Ovary (tissue), 3 donors: ENCODE measurements around the gene MEIS1.

Source experiments
- EP300 ChIP-seq: sonication (generic); formaldehyde crosslinking; IDR thresholded peaks from one replicate; pipeline ENCODE4 v1.6.1; 2017; ENCODE audit warnings: antibody characterized with exemption
- POLR2A ChIP-seq: fragments of 450-650 bp; IDR thresholded peaks from one replicate; pipeline ENCODE4 v1.6.1; 2017; ENCODE audit warnings: antibody characterized with exemption, mild to moderate bottlenecking, moderate library complexity
- TF ChIP-seq, protein P1 (sequence below), 3 donors: fragments of 450-650 bp in 2 of 3; fragments of 200-600 bp in 1 of 3; IDR thresholded peaks; one replicate each; pipeline versions ENCODE4 v1.5.1 to v1.8.0; 2016 to 2022; ENCODE audit warnings: antibody characterized with exemption in 3 of 3, mild to moderate bottlenecking in 1 of 3
- donor health status: DM: no; HTN: no; CAD: no.

DNA sequence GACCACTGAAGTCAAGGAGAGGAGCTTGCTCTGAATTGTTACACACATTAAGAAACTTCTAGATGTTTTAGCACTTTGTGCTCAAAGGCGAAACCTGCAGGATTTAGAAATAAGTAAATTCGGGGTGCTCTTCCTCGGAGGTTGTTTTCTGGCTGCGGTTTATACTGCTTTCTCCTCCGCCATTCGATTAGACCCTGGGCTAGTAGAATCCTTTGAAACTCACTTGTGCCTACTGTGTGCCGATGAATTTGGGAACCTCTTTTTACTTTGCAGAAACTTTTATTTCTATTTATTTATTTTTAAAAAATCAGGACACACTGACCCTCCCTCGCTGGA is 3.5 kb downstream of the MEIS1 start:
- TF ChIP-seq, protein P1, sequence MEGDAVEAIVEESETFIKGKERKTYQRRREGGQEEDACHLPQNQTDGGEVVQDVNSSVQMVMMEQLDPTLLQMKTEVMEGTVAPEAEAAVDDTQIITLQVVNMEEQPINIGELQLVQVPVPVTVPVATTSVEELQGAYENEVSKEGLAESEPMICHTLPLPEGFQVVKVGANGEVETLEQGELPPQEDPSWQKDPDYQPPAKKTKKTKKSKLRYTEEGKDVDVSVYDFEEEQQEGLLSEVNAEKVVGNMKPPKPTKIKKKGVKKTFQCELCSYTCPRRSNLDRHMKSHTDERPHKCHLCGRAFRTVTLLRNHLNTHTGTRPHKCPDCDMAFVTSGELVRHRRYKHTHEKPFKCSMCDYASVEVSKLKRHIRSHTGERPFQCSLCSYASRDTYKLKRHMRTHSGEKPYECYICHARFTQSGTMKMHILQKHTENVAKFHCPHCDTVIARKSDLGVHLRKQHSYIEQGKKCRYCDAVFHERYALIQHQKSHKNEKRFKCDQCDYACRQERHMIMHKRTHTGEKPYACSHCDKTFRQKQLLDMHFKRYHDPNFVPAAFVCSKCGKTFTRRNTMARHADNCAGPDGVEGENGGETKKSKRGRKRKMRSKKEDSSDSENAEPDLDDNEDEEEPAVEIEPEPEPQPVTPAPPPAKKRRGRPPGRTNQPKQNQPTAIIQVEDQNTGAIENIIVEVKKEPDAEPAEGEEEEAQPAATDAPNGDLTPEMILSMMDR (IDR thresholded peaks at IDR 0.05): no peak
- TF ChIP-seq POLR2A: no peak
- TF ChIP-seq EP300: no peak
